ENCODE measurements around the gene CEP83.
"Not testable (repeated sequence)": the region's sequence is repeated elsewhere in the genome, so short reads cannot be mapped to it uniquely, and the experiment has no call there.

Gene CEP83

DNA sequence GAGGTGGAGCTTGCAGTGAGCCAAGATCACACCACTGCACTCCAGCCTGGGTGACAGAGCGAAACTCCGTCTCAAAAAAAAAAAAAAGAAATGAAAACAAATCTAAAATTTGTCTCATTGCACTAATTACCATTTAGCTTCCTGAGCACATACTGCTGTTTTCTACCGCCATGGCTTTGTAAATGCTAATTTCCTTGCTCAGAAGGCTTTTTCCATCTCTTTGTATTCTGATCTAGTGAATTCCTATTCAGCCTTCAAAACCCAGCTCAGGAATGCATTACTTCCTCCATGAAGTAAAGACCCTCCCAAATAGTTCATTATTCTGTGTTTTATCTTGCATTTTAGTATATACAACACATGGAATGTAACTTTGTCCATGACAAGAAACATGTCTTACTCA lies 33.6 kb downstream of the CEP83 start:
- DNase-seq (ENCODE audit: extremely low read depth, low read depth): no peak
- TF ChIP-seq, protein P1, sequence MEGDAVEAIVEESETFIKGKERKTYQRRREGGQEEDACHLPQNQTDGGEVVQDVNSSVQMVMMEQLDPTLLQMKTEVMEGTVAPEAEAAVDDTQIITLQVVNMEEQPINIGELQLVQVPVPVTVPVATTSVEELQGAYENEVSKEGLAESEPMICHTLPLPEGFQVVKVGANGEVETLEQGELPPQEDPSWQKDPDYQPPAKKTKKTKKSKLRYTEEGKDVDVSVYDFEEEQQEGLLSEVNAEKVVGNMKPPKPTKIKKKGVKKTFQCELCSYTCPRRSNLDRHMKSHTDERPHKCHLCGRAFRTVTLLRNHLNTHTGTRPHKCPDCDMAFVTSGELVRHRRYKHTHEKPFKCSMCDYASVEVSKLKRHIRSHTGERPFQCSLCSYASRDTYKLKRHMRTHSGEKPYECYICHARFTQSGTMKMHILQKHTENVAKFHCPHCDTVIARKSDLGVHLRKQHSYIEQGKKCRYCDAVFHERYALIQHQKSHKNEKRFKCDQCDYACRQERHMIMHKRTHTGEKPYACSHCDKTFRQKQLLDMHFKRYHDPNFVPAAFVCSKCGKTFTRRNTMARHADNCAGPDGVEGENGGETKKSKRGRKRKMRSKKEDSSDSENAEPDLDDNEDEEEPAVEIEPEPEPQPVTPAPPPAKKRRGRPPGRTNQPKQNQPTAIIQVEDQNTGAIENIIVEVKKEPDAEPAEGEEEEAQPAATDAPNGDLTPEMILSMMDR (IDR thresholded peaks at IDR 0.05; ENCODE audit: low read depth, low read length, missing control alignments): no peak

DNA sequence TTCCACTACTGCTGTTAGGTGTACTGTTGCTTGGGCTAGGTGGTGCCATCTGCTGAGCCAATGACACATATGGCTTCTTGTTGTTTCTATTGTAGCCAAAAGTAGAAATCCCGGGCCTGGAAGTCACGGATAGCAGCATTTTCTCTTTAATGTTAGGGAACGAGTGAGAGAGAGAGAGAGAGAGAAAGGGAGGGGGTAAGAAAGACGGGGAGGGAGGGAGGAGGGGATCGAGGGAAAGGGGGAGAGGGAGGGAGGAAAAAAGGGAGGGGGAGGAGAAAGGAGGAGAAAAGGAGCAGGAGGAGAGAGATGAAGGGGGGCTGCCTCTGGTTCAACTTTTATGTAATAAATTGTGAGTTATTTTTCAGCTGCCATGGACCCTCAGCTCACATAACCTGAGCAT lies 34.8 kb downstream of the CEP83 start:
- not testable (repeated sequence) for DNase-seq (ENCODE audit: extremely low read depth, low read depth)
- peak overlapping the region; percentile 32 for H3K4me3 ChIP-seq (replicated peaks; ENCODE audit: low read depth, low read length)

More for the DNA sequence above, 33.6 kb downstream of the CEP83 start:
- H3K4me3 ChIP-seq (replicated peaks; ENCODE audit: low read depth, low read length): no peak overlapping the region

DNA sequence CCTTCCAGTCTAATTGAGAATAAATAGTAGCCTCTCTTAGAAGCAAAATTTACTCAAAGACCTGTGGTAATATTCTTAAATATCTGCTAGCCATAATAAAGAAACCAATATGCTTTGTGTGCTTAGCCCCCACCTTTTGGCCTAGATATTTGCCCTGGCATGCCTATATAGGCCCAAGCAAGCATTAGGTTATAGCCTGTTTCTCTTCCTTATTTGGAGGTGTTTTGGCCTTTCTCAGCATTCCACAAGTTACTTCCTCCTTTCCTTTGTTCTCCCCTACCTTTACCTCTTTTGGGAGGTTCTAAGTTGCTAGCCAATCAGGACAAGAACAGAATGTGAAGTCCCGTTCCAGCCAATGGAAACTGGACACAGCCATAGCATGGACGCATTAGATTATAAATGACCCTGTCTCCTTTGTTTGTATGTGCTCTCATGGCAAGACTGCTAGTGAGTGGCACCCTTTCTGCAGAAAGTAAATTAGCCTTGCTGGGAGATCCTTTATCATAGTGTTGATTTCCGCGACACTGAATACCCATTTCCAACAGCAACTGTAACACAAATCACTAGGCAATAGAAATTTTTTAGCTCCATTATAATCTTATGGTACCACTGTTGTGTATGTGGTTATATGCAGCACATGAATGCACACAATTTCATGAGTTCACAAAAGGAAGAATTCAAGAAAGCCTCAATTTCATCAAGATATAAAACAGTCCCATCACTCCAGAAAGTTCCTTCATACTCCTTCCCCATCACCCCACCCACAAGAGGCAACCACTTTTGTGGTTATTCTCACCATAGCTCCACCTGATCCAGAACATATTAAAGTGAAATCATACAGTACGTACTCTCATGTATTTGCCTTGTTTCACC lies 37.6 kb downstream of the CEP83 start:
- DNase-seq (ENCODE audit: extremely low read depth, low read depth): no peak
- TF ChIP-seq, protein P1 (IDR thresholded peaks at IDR 0.05; ENCODE audit: low read depth, low read length, missing control alignments): no peak
- no peak overlapping the region for H3K4me3 ChIP-seq (replicated peaks; ENCODE audit: low read depth, low read length)

DNA sequence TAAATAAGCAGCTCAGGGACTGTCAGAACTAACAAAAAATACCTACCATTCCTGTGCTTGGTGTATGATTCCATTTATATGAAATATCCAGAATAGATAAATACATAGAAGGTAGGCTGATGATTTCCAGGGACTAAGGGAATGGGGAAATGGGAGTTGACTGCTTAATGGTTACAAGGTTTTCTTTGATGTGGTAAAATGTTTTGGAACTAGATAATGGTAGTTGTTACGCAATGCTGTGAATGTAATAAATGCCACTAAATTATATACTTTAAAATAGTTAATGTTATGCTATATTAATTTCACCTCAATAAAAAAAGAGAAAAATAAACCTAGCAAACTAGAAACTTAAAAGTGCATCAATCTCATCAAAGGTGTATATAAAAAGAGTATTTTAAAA lies 41.1 kb downstream of the CEP83 start:
- H3K4me3 ChIP-seq (replicated peaks; ENCODE audit: low read depth, low read length): no peak overlapping the region
- DNase-seq (ENCODE audit: extremely low read depth, low read depth): no peak
- TF ChIP-seq, protein P1 (IDR thresholded peaks at IDR 0.05; ENCODE audit: low read depth, low read length, missing control alignments): no peak

GRCh38 chr12:94416613-94417012 lies 43.1 kb downstream of the CEP83 start:
- DNase-seq (ENCODE audit: extremely low read depth, low read depth): no peak
- H3K4me3 ChIP-seq (replicated peaks; ENCODE audit: low read depth, low read length): no peak overlapping the region

GRCh38 chr12:94415066-94415465 lies 44.6 kb downstream of the CEP83 start:
- TF ChIP-seq, protein P1 (IDR thresholded peaks at IDR 0.05; ENCODE audit: low read depth, low read length, missing control alignments): no peak
- DNase-seq (ENCODE audit: extremely low read depth, low read depth): no peak
- H3K4me3 ChIP-seq (replicated peaks; ENCODE audit: low read depth, low read length): no peak overlapping the region

More at GRCh38 chr12:94416613-94417012, 43.1 kb downstream of the CEP83 start:
- TF ChIP-seq, protein P1 (IDR thresholded peaks at IDR 0.05; ENCODE audit: low read depth, low read length, missing control alignments): no peak

DNA sequence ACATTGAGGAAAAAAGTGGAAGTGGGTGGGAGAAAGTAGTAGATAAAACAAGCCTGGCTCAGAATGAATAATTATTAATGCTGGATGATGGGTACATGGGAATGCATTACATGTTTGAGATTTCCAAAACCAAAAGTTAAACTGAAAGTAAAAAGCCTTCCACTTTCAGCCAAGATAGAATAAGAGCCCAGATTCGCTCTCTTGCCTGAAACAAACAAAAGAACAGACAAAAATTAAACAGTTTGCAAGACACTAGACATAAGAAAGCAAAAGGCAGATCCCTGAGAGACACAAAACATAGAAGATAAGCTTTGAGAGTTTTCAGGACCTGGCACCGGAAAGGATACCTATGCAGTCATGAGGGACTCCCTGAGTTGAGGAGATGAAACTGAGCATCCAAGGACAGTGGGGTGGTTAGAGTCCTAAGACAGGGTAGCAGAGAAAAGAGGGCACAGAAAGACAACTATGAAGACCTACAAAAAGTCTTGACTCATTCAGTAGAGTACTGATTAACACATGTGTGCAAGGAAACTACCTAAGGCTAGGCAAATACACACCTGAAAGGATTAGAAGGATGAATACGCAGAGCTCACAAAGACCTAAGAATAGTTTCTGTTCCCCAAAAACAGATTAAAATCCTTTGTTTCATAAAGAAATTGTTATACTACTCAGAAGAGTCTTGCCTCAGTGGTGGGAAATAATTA lies 54.1 kb downstream of the CEP83 start:
- no peak overlapping the region for H3K4me3 ChIP-seq (replicated peaks; ENCODE audit: low read depth, low read length)
- TF ChIP-seq, protein P1 (IDR thresholded peaks at IDR 0.05; ENCODE audit: low read depth, low read length, missing control alignments): no peak
- no peak for DNase-seq (ENCODE audit: extremely low read depth, low read depth)
